HG03575 (cell line): ENCODE results near the gene EIF3K.

Experiments
- ATAC-seq: cut with Tn5 transposase; IDR thresholded peaks from one replicate; pipeline ENCODE4 v1.9.1; 2021; ENCODE audit not compliant: unreplicated experiment, insufficient number of reproducible peaks, low FRiP score; ENCODE audit errors: extremely low read depth

Gene EIF3K

GRCh38 chr19:38679839-38680238 lies 60.9 kb downstream of the EIF3K start:
- ATAC-seq: no peak

DNA sequence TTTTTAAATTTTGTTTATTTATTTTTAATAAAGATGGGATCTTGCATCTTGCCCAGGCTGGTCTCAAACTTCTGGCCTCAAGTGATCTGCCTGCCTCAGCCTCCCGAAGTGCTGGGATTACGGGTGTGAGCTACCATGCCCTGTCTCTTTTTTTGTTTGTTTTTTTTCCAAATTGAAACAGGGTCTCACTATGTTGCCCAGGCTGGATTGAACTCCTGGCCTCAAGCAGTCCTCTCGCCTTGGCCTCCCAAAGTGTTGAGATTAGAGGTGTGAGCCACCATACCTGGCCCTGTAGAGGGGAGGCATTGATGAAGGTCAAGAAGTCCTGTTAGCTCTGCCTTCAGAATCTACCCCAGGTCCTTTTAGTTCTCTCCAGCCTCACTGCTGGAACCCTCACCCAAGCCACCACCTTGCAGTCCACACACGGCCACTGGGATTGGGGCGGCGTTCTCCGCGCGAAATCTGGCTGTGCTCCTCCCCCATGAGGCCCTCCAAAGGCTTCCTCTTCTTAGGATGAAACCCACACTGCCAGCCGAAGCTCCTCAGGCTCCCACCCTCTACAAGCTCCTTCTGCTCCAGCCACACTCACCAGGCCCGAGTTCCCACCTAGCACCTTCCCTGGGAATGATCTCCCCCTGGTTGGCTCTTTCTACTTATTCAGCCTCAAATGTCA lies 63.3 kb downstream of the EIF3K start:
- ATAC-seq: no peak

DNA sequence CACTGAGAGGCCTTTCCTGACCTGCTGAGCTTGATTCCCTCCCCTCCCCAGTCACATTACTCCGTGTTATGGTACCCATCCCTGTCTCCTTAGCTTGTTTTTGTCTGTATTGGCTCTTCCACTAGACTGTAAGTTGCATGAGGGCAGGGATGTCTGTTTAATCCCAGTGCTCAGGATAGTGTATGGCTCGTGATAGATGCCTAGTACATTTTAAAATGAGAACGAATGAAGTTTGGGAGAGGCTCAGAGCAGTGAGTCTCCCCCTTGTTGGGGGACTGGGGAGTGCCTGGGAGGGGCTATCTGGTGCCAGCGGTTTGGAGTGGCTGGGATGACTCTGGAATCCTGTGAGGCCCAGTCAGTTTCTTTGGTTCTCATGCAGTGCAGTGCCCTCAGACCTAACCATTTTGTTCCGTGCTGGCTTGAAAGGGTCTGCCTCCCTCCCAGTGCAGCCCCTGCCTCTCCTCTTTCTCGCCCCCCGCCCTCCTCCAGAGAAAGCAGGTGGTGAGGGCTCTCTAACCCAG lies 63.9 kb downstream of the EIF3K start:
- no peak for ATAC-seq

DNA sequence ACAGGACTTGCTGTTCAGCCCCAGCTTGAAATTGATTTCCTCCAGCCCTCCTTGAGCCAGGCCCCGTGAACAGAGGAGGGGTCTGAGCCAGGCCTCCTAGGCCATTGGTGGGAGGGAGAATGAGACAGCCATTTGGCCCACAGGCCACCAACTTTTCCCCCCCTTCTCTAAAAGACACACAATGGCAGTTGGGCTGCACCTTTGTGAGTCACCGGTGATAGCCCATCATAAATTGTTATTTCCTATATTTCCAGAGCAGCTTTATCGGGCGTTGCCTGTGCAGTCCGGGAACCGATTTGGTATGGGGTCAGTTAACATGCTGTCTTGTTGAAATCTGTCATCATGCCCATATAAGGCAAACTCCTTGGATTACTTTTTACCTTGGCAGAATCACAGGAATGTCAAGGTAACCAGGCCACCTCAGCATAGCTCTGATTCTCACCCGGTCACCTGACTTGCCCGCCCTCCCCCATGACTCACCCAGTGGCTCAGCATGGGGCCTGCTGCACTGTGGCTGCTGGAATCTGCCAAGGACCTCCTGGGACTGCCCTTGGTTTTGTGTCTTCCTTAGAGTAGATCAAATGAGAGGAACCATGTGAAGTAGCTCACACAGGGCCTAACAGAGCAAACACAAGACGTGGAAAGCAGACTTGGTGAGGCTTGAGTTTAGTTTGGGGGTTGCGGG lies 64.5 kb downstream of the EIF3K start:
- ATAC-seq: no peak

GRCh38 chr19:38684078-38684861 lies 65.3 kb downstream of the EIF3K start:
- ATAC-seq: no peak

- ATAC-seq: no peak
Observed at GRCh38 chr19:38684862-38685665, 66.1 kb downstream of the EIF3K start.

GRCh38 chr19:38685666-38686529 lies 66.9 kb downstream of the EIF3K start:
- ATAC-seq: no peak

DNA sequence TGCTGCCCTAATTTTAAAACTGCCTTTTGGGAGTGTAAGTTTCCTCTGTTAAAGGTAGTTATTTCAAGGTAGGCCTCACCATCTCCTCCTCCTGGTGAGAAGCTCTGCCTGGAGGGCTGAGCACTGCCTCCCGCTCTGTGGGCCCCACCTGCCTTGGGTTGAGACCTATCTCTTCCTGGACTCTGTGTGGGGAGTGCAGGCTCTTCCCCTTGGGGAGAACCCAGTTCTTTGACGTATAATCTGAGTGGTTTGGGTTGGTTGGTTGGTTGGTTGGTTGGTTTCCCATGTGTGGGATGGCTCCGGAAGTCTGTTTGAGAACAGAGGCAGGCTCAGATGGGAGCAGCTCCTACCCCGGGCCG lies 67.5 kb downstream of the EIF3K start:
- no peak for ATAC-seq
